Natural killer cell (primary cell): ENCODE data around the gene TGFBR2. TPM values are rescaled to one million over a fixed set of nuclear protein-coding genes. Genes with fewer than 3 reads are reported as not detected.

Experiments used
- ATAC-seq, 3 donors: fragments of 150-1000 bp in 2 of 3; fragments of 200-7000 bp in 1 of 3; cut with Tn5 transposase; 1 replicate in 1 of 3; 2 replicates in 2 of 3; pipeline ENCODE4 v1.10.0; 2021; ENCODE audit warnings: mild to moderate bottlenecking in 2 of 3, moderate library complexity in 2 of 3
- DNase-seq, 2 donors: peaks; one replicate each; pipeline versions ENCODE4 v3.0.0 to v3.0.0-alpha.2; 2013 to 2021; ENCODE audit warnings: mixed read lengths in 1 of 2
- H3K27ac ChIP-seq: one replicate; pipeline ENCODE4 v1.5.1; 2013; ENCODE audit warnings: mild to moderate bottlenecking, low read length
- H3K27me3 ChIP-seq: one replicate; pipeline ENCODE4 v1.6.1; 2013; ENCODE audit warnings: low read length; ENCODE audit not compliant: control insufficient read depth, insufficient read depth
- H3K36me3 ChIP-seq: one replicate; pipeline ENCODE4 v1.6.1; 2013; ENCODE audit warnings: low read length; ENCODE audit not compliant: control insufficient read depth, insufficient read depth
- H3K4me1 ChIP-seq: one replicate; pipeline ENCODE4 v1.6.1; 2013; ENCODE audit warnings: low read length; ENCODE audit not compliant: control insufficient read depth, insufficient read depth
- H3K4me3 ChIP-seq: one replicate; pipeline ENCODE4 v1.5.1; 2013; ENCODE audit warnings: low read length
- H3K9me3 ChIP-seq: one replicate; pipeline ENCODE4 v1.6.1; 2013; ENCODE audit warnings: low read length; ENCODE audit not compliant: control insufficient read depth, insufficient read depth
- H3K27ac Mint-ChIP-seq, 2 donors: one replicate each; pipeline ENCODE4 v1.8.0; 2022; ENCODE audit warnings: mild to moderate bottlenecking in 2 of 2, mixed read lengths in 2 of 2, moderate library complexity in 1 of 2
- H3K27me3 Mint-ChIP-seq, 2 donors: one replicate each; pipeline ENCODE4 v1.8.0; 2022; ENCODE audit warnings: low read depth in 2 of 2, mixed read lengths in 2 of 2
- H3K36me3 Mint-ChIP-seq: one replicate; pipeline ENCODE4 v1.8.0; 2022; ENCODE audit warnings: mixed read lengths
- H3K4me1 Mint-ChIP-seq, 2 donors: one replicate each; pipeline ENCODE4 v1.8.0; 2022; ENCODE audit warnings: mixed read lengths in 2 of 2
- H3K4me3 Mint-ChIP-seq: one replicate; pipeline ENCODE4 v1.8.0; 2022; ENCODE audit warnings: mild to moderate bottlenecking, moderate library complexity, mixed read lengths
- H3K9me3 Mint-ChIP-seq, 2 donors: one replicate each; pipeline ENCODE4 v1.8.0; 2022; ENCODE audit warnings: mixed read lengths in 2 of 2
- WGBS: methylation state at CpG from one replicate; pipeline ENCODE4 v1.1.7; 2013; ENCODE audit warnings: missing lambda C conversion rate; ENCODE audit not compliant: insufficient coverage; 5-methylcytosine and 5-hydroxymethylcytosine counted together
- intact Hi-C: fragments of 100-400 bp; cut with micrococcal nuclease; formaldehyde crosslinking; loops from one replicate; pipeline ENCODE4 v1.14.2; 2022
- total RNA-seq, 4 donors: library from RNA; stranded (reverse); fragments of 120-200 nt in 1 of 4; gene quantifications; one replicate each; pipeline versions ENCODE4 v1.2.3 to v1.2.4, GENCODE V29; 2013 to 2022
- TF ChIP-seq, protein P1 (sequence below): fragments of 200-600 bp; IDR thresholded peaks from one replicate; pipeline ENCODE4 v1.8.0; 2022; ENCODE audit warnings: antibody characterized with exemption

Gene TGFBR2
- total RNA-seq, 3 donors from 2014 or later (not counting 1 experiment from before 2014, with no cell fraction given): 70.4 to 113 (median 99.3) TPM

DNA sequence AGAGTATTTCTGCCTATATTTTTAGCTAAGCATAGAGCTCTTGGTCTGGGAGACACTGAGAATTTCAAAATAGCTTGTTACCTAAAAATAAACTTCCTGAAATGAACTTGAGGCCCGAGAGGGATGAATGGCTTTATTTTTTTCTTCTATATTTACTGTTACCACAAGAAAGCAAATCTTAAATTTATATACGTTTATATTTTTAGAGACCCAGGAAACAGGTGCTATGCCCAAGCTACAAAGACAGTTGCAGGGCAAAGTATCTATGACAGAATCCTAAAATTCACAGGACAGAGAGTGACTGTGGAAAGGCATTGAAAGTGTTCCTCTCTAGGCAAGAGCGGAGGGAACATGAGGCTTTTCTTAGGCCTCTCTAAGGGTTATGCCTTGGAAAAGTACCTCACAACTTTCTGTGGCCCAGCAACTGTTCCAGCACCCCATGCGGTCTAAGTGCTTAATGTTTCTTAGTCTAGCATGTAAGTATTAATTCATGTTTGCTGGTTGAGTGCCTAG, 36.5 kb downstream of the TGFBR2 start:
- H3K27ac ChIP-seq: peak overlapping the region; percentile 94
- H3K9me3 ChIP-seq: no peaks in the 10 kb centered on the region
- H3K4me3 ChIP-seq: no peak overlapping the region
- WGBS: 44% methylated on average over 2 of the region's 4 CpGs
- Mint-ChIP-seq H3K27ac (peak overlapping the region; percentile 75 to 84), H3K36me3 (peaks cover 13% of the 10 kb centered on the region), H3K4me1 (peaks cover 82 to 96% of the 10 kb centered on the region in 2 donors), H3K9me3 (no peaks in the 10 kb centered on the region), H3K4me3 (peak overlapping the region; percentile 62), H3K27me3 (no peaks in the 10 kb centered on the region)
- ATAC-seq: no peak
- H3K36me3 ChIP-seq: peaks cover 14% of the 10 kb centered on the region
- TF ChIP-seq, protein P1, sequence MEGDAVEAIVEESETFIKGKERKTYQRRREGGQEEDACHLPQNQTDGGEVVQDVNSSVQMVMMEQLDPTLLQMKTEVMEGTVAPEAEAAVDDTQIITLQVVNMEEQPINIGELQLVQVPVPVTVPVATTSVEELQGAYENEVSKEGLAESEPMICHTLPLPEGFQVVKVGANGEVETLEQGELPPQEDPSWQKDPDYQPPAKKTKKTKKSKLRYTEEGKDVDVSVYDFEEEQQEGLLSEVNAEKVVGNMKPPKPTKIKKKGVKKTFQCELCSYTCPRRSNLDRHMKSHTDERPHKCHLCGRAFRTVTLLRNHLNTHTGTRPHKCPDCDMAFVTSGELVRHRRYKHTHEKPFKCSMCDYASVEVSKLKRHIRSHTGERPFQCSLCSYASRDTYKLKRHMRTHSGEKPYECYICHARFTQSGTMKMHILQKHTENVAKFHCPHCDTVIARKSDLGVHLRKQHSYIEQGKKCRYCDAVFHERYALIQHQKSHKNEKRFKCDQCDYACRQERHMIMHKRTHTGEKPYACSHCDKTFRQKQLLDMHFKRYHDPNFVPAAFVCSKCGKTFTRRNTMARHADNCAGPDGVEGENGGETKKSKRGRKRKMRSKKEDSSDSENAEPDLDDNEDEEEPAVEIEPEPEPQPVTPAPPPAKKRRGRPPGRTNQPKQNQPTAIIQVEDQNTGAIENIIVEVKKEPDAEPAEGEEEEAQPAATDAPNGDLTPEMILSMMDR: no peak
- no peaks in the 10 kb centered on the region for H3K27me3 ChIP-seq
- DNase-seq: peak in 1 of 2 donors; percentile 49
- intact Hi-C loops: no loop called here
- H3K4me1 ChIP-seq: peaks cover 70% of the 10 kb centered on the region

DNA sequence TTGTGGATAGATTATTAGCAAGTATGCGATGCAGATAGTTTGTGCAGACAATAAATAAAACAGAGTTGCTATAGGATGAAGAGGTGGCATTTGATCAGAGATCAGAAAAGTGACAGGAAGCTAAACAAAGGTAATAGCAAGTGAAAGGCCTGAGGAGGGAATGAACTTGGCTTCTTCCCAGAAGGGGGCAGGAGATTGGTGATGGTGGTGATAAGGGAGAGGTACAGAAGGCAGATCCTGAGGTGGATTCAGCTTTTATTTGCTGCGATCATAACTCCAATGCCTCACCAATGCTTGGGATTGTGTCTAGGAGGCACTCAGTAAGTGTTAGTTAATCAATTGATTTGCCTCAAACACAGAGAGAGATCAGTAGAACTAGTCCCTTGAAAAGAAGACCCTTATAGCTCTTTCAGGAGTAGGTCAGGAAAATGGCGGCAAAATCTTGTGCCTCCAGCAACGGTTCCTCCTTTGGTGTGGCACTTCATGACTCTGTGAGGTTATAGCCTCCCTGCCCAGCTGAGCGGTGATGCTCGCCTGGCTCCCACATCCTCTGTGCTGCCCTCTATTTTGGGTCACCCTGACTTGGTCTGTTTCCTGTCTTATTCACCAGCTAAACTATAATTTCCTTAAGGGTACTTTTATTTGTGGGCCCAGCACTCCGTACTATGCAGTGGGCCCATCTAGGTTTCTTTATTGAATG, 37.5 kb downstream of the TGFBR2 start:
- Mint-ChIP-seq H3K4me3 (peak overlapping the region; percentile 62), H3K27ac (peak overlapping the region; percentile 75 to 84), H3K36me3 (peaks cover 13% of the 10 kb centered on the region), H3K9me3 (no peaks in the 10 kb centered on the region), H3K27me3 (no peaks in the 10 kb centered on the region), H3K4me1 (peaks cover 82 to 96% of the 10 kb centered on the region in 2 donors)
- H3K27ac ChIP-seq: peak overlapping the region; percentile 94
- H3K27me3 ChIP-seq: no peaks in the 10 kb centered on the region
- peaks cover 72% of the 10 kb centered on the region for H3K4me1 ChIP-seq
- 31% methylated on average over 6 of the region's 7 CpGs for WGBS
- ATAC-seq (peak; percentile 61 to 80 (median 79)), DNase-seq (peak; percentile 58 to 77)
- no peak overlapping the region for H3K4me3 ChIP-seq
- no peaks in the 10 kb centered on the region for H3K9me3 ChIP-seq
- H3K36me3 ChIP-seq: peaks cover 23% of the 10 kb centered on the region
- TF ChIP-seq, protein P1: no peak
- intact Hi-C loops: loop anchor here (1.0 to 2.0 kb wide), 3 partner anchors 13 to 33 kb away; no protein-coding TSS in a partner anchor

DNA sequence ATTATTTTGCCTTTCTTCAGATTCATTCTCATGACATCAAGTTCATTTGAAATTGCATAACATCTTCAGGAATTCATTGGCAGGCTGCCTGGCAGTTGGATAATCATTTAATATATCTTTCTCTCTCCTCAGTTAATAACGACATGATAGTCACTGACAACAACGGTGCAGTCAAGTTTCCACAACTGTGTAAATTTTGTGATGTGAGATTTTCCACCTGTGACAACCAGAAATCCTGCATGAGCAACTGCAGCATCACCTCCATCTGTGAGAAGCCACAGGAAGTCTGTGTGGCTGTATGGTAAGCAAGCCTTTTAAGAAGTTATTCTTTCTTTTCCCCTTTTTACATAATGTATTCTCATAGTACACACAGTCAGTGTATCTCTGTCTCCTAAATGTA, 38.2 kb downstream of the TGFBR2 start:
- WGBS: no CpG with 5 or more reads among the region's 2 CpGs
- H3K36me3 ChIP-seq: peaks cover 28% of the 10 kb centered on the region
- peaks cover 67% of the 10 kb centered on the region for H3K4me1 ChIP-seq
- H3K27ac ChIP-seq: peak overlapping the region; percentile 94
- H3K27me3 ChIP-seq: no peaks in the 10 kb centered on the region
- TF ChIP-seq, protein P1: no peak
- H3K9me3 ChIP-seq: no peaks in the 10 kb centered on the region
- intact Hi-C loops: loop anchor here (1.0 to 2.0 kb wide), 3 partner anchors 13 to 34 kb away; no protein-coding TSS in a partner anchor
- Mint-ChIP-seq H3K4me1 (peaks cover 80 to 96% of the 10 kb centered on the region in 2 donors), H3K9me3 (no peaks in the 10 kb centered on the region), H3K4me3 (peak overlapping the region; percentile 62), H3K27me3 (no peaks in the 10 kb centered on the region), H3K27ac (peak overlapping the region; percentile 75 to 84), H3K36me3 (peaks cover 15% of the 10 kb centered on the region)
- ATAC-seq (peak; percentile 51 to 66 (median 63)), DNase-seq (peak; percentile 47 to 81)
- H3K4me3 ChIP-seq: no peak overlapping the region
